HepG2 (cell line): ENCODE data around the gene WDR86. TPM values are rescaled to one million over a fixed set of nuclear protein-coding genes. Genes with fewer than 3 reads are reported as not detected.
A peak's percentile ranks its signal among the peaks of the same experiment; 100 is the strongest.

ENCODE experiments used
- ATAC-seq: fragments of 200-7000 bp; cut with Tn5 transposase; 3 replicates; pipeline ENCODE4 v1.9.1; 2020; ENCODE audit warnings: mild to moderate bottlenecking, moderate library complexity
- BruUV-seq: library from RNA; stranded (reverse); fragments of 400-500 nt; replicated peaks from 2 replicates; lab custom pipeline; 2021; lab: Mats Ljungman, UMichigan
- CTCF ChIA-PET: fragments of 300-600 bp; formaldehyde crosslinking; extraction: SDS; loops from one replicate; lab custom pipeline; 2021; ENCODE audit warnings: low total read pairs, inconsistent platforms, low intra/inter-chr PET ratio; lab: Yijun Ruan, JAX
- POLR2A ChIA-PET: fragments of 350-600 bp; sonication (Branson Sonifier 250); formaldehyde crosslinking; loops from one replicate; lab custom pipeline; 2020; ENCODE audit warnings: antibody characterized with exemption, inconsistent platforms; lab: Yijun Ruan, JAX
- DNase-seq: peaks from one replicate; pipeline ENCODE4 v3.0.0-alpha.2; 2015; ENCODE audit warnings: low spot score
- FAIRE-seq: peaks from 3 replicates; lab custom pipeline; 2011; peaks lifted over from hg19 to GRCh38; lab: Jason Lieb, UNC
- H2AFZ ChIP-seq: one replicate; pipeline ENCODE4 v1.6.1; 2011; ENCODE audit warnings: low read length, inconsistent platforms
- H3K27ac ChIP-seq: fragments of 300-600 bp; 3 replicates; pipeline ENCODE4 v1.8.0; 2011; ENCODE audit warnings: mixed run types, mild to moderate bottlenecking, mixed read lengths, low read length, inconsistent platforms; ENCODE audit not compliant: insufficient read depth; ENCODE audit errors: extremely low read length
- H3K27me3 ChIP-seq, 2 experiments: fragments of 200-600 bp in 1 of 2; 2 replicates in 1 of 2; 3 replicates in 1 of 2; pipeline versions ENCODE4 v1.6.0 to v1.8.0; 2011; ENCODE audit warnings: low read length in 2 of 2, mild to moderate bottlenecking in 2 of 2, moderate library complexity in 2 of 2, inconsistent platforms in 1 of 2; ENCODE audit not compliant: insufficient read depth in 2 of 2, control insufficient read depth in 1 of 2
- H3K36me3 ChIP-seq, 2 experiments: fragments of 200-600 bp in 1 of 2; replicated peaks in 1 of 2; 2 replicates in 1 of 2; 3 replicates in 1 of 2; pipeline versions ENCODE4 v1.5.1 to v1.8.0; 2011; ENCODE audit warnings: low read length in 2 of 2, inconsistent platforms in 1 of 2; ENCODE audit not compliant: insufficient read depth in 2 of 2, control insufficient read depth in 1 of 2
- H3K4me1 ChIP-seq: 2 replicates; pipeline ENCODE4 v1.5.1; 2012; ENCODE audit warnings: low read length, inconsistent platforms; ENCODE audit not compliant: insufficient read depth
- H3K4me2 ChIP-seq: 2 replicates; pipeline ENCODE4 v1.6.0; 2011; ENCODE audit warnings: low read depth, low read length, inconsistent platforms
- H3K4me3 ChIP-seq, 3 experiments: fragments of 200-600 bp in 1 of 3; sonication (generic), shearing (Covaris generic) in 1 of 3; replicated peaks in 1 of 3; 2 replicates each; pipeline ENCODE4 v1.5.1; 2011 to 2016; ENCODE audit warnings: low read length in 3 of 3, inconsistent platforms in 2 of 3, low read depth in 2 of 3, mild to moderate bottlenecking in 2 of 3, control low read depth in 1 of 3, mixed read lengths in 1 of 3; ENCODE audit not compliant: insufficient read depth in 1 of 3
- H3K79me2 ChIP-seq: one replicate; pipeline ENCODE4 v1.6.1; 2011; ENCODE audit warnings: low read length, inconsistent platforms; ENCODE audit not compliant: insufficient read depth
- H3K9ac ChIP-seq: 2 replicates; pipeline ENCODE4 v1.6.0; 2011; ENCODE audit warnings: mild to moderate bottlenecking, low read depth, low read length, inconsistent platforms; ENCODE audit not compliant: insufficient read depth
- H3K9me3 ChIP-seq: 2 replicates; pipeline ENCODE4 v1.5.1; 2012; ENCODE audit warnings: mild to moderate bottlenecking, low read length
- H4K20me1 ChIP-seq: 2 replicates; pipeline ENCODE4 v1.6.0; 2011; ENCODE audit warnings: inconsistent platforms, mild to moderate bottlenecking, low read length, moderate library complexity; ENCODE audit not compliant: insufficient read depth
- MAFK ChIP-seq, 2 experiments: IDR thresholded peaks in 1 of 2; conservative IDR thresholded peaks in 1 of 2; 2 replicates each; pipeline ENCODE4 v1.6.1; 2011; ENCODE audit warnings: improper control_type of control experiment in 2 of 2, low read length in 2 of 2
- RARA ChIP-seq: IDR thresholded peaks from 2 replicates; pipeline ENCODE4 v1.6.1; 2016; ENCODE audit warnings: missing genetic modification reagents, missing compliant biosample characterization
- TARDBP ChIP-seq: sonication (generic); formaldehyde crosslinking; IDR thresholded peaks from 2 replicates; pipeline ENCODE4 v1.8.0; 2022; ENCODE audit warnings: mild to moderate bottlenecking, missing genetic modification reagents
- ZSCAN20 ChIP-seq: sonication (generic); formaldehyde crosslinking; IDR thresholded peaks from 2 replicates; pipeline ENCODE4 v1.4.0; 2020; ENCODE audit warnings: missing genetic modification reagents, mild to moderate bottlenecking, borderline replicate concordance
- WGBS: methylation state at CpG from one replicate; pipeline ENCODE4 v1.1.6; 2017; ENCODE audit warnings: low lambda C conversion rate; 5-methylcytosine and 5-hydroxymethylcytosine counted together
- in situ Hi-C: cut with HindIII; loops from 2 replicates; pipeline ENCODE4 v1.10.0; 2017; ENCODE audit warnings: low pct_unique_long_range_greater_than_20kb; ENCODE audit not compliant: extremely low pct_ligation_motif_present
- intact Hi-C: fragments of 100-400 bp; cut with micrococcal nuclease; formaldehyde crosslinking; loops from one replicate; pipeline ENCODE4 v1.10.0; 2022; ENCODE audit not compliant: unreplicated experiment
- polyA plus RNA-seq, 8 experiments: library from polyadenylated mRNA; depleted of rRNA in 3 of 8; stranded (reverse) in 7 of 8; unstranded in 1 of 8; fragments of >200 nt; fragmentation: Illumina TruSeq in 4 of 8; extraction: Trizol in 4 of 8; gene quantifications; 2 replicates each; pipeline versions ENCODE4 v1.2.1 to v1.2.3, GENCODE V29; 2011 to 2016; ENCODE audit warnings: low read depth in 4 of 8, missing spikeins in 1 of 8, mixed read lengths in 1 of 8; ENCODE audit not compliant: insufficient read depth in 1 of 8
- total RNA-seq, 5 experiments: library from RNA; depleted of rRNA; stranded (reverse); fragments of >200 nt; fragmentation: Illumina TruSeq; extraction: Trizol; gene quantifications; 2 replicates each; pipeline ENCODE4 v1.2.3, GENCODE V29; 2016; ENCODE audit warnings: low read depth in 1 of 5

WDR86 gene
- total and polyA plus RNA-seq, 2 of the 13 experiments (the other 11 are each of a cell fraction or from before 2014, with no cell fraction given): 0.11 to 2.9 TPM

GRCh38 chr7:151405056-151405455 lies 4.8 kb downstream of the WDR86 start:
- Histone ChIP-seq H3K4me1 (peaks cover 52% of the 10 kb centered on the region), H3K9me3 (no peaks in the 10 kb centered on the region), H3K4me3 (no peak overlapping the region), H2AFZ (no peak overlapping the region), H4K20me1 (no peaks in the 10 kb centered on the region), H3K79me2 (no peaks in the 10 kb centered on the region), H3K27ac (no peak overlapping the region), H3K36me3 (no peaks in the 10 kb centered on the region), H3K9ac (no peak overlapping the region), H3K4me2 (no peak overlapping the region), H3K27me3 (peaks cover 0 to 51% of the 10 kb centered on the region in 2 experiments; a peak in 2 of 5 replicates)
- ATAC-seq (no peak), DNase-seq (no peak), FAIRE-seq (no peak)
- in situ Hi-C loops (no loop called here), intact Hi-C loops (loop anchor here (5.0 kb wide), 1 partner anchor 42 kb away; no protein-coding TSS in a partner anchor)
- ChIA-PET CTCF (no interaction called here), POLR2A (no interaction called here)
- no peak for TF ChIP-seq TARDBP (CRISPR knock-in tag)
- 76% methylated on average over 9 of the region's 9 CpGs for WGBS
- BruUV-seq: no TSS peak

- H3K9me3 ChIP-seq: no peaks in the 10 kb centered on the region
- H3K4me2 ChIP-seq: no peak overlapping the region
- 36% methylated on average over 10 of the region's 18 CpGs for WGBS
- no peaks in the 10 kb centered on the region for H3K36me3 ChIP-seq
- no peaks in the 10 kb centered on the region for H4K20me1 ChIP-seq
- ATAC-seq (no peak), DNase-seq (no peak), FAIRE-seq (no peak)
- no TSS peak for BruUV-seq
- no peak overlapping the region for H2AFZ ChIP-seq
- intact Hi-C loops: loop anchor here (5.0 kb wide), 1 partner anchor 43 kb away; no protein-coding TSS in a partner anchor
- no peak overlapping the region for H3K27ac ChIP-seq
- H3K79me2 ChIP-seq: no peaks in the 10 kb centered on the region
- ChIA-PET POLR2A (no interaction called here), CTCF (no interaction called here)
- in situ Hi-C loops: no loop called here
- no peak overlapping the region for H3K9ac ChIP-seq
- no peak for TF ChIP-seq ZSCAN20
- TF ChIP-seq MAFK (conservative IDR thresholded peaks at IDR 0.05 in 1 of 2, IDR thresholded peaks at IDR 0.05 in 1 of 2; ENCODE audit: low read length in 2 of 2): peak; percentile 41 to 73; a peak in 3 of 4 replicates
- peak; percentile 45; the same call in 1 of the 2 replicates for TF ChIP-seq RARA (CRISPR knock-in tag)
- H3K4me3 ChIP-seq: no peak overlapping the region
- peaks cover 0 to 49% of the 10 kb centered on the region in 2 experiments; a peak in 3 of 5 replicates for H3K27me3 ChIP-seq
- peaks cover 57% of the 10 kb centered on the region for H3K4me1 ChIP-seq
Measured at GRCh38 chr7:151404216-151405011, 5.4 kb downstream of the WDR86 start.
